ENCODE measurements around the gene KRT35.

GRCh38 chr17:41480581-41480980, 370 bp downstream of the KRT35 start:
- TF ChIP-seq POLR2A (IDR thresholded peaks at IDR 0.05; ENCODE audit: borderline replicate concordance, extremely low read depth, insufficient read depth, insufficient read length) (no peak), RAD21 (IDR thresholded peaks at IDR 0.05; ENCODE audit: low read depth) (no peak), CTCF (IDR thresholded peaks at IDR 0.05 in 2 of 3, conservative IDR thresholded peaks at IDR 0.05 in 1 of 3; ENCODE audit: borderline replicate concordance in 1 of 3, insufficient read depth in 1 of 3, low read depth in 2 of 3, low read length in 2 of 3) (no peak)

Data from HCT116 (cell line).